Kidney (tissue), 14 donors: ENCODE measurements around the gene TSPYL2. TPM values are rescaled to one million over a fixed set of nuclear protein-coding genes. Genes with fewer than 3 reads are reported as not detected.

Experiments
- DNase-seq, 5 donors: peaks; one replicate each; pipeline ENCODE4 v3.0.0-alpha.2; 2013 to 2020
- FAIRE-seq: peaks from 2 replicates; lab custom pipeline; 2012; peaks lifted over from hg19 to GRCh38; lab: Jason Lieb, UNC
- H3K27ac ChIP-seq, 2 donors: one replicate each; pipeline ENCODE4 v1.7.0; 2013; ENCODE audit warnings: low read depth in 2 of 2, low read length in 2 of 2, inconsistent platforms in 1 of 2
- H3K27me3 ChIP-seq: one replicate; pipeline ENCODE4 v1.7.1; 2013; ENCODE audit warnings: low read length, inconsistent platforms; ENCODE audit not compliant: control insufficient read depth, insufficient read depth
- H3K36me3 ChIP-seq, 3 donors: one replicate each; pipeline versions ENCODE4 v1.7.0 to v1.7.1; 2013; ENCODE audit warnings: low read length in 3 of 3, control low read depth in 1 of 3, inconsistent platforms in 1 of 3; ENCODE audit not compliant: insufficient read depth in 3 of 3, control insufficient read depth in 2 of 3
- H3K4me1 ChIP-seq, 3 donors: one replicate each; pipeline versions ENCODE4 v1.7.0 to v1.7.1; 2013; ENCODE audit warnings: low read length in 3 of 3, inconsistent platforms in 1 of 3, low read depth in 1 of 3; ENCODE audit not compliant: control insufficient read depth in 2 of 3, insufficient read depth in 2 of 3
- H3K4me3 ChIP-seq, 3 donors: one replicate each; pipeline versions ENCODE4 v1.7.0 to v1.8.1; 2013; ENCODE audit warnings: low read length in 3 of 3, control low read depth in 1 of 3, inconsistent platforms in 1 of 3
- H3K9ac ChIP-seq, 3 donors: one replicate each; pipeline versions ENCODE4 v1.7.0 to v1.7.1; 2013; ENCODE audit warnings: low read length in 3 of 3, control low read depth in 1 of 3, inconsistent platforms in 1 of 3
- H3K9me3 ChIP-seq, 3 donors: one replicate each; pipeline versions ENCODE4 v1.7.0 to v1.7.1; 2013; ENCODE audit warnings: low read length in 3 of 3, control low read depth in 1 of 3, inconsistent platforms in 1 of 3; ENCODE audit not compliant: control insufficient read depth in 2 of 3, insufficient read depth in 1 of 3
- intact Hi-C: fragments of 100-400 bp; cut with DNase I; formaldehyde crosslinking; loops from one replicate; pipeline ENCODE4 v1.11.1; 2022
- polyA plus RNA-seq: library from polyadenylated mRNA; stranded (reverse); fragments of 350-450 nt; fragmentation: Illumina TruSeq; extraction: RNeasy Lipid Tissue Mini Kit (QIAGEN cat#74804); gene quantifications from one replicate; pipeline ENCODE4 v1.2.3, GENCODE V29; 2014; ENCODE audit warnings: low read depth, low replicate concordance; ENCODE audit not compliant: insufficient read depth
- total RNA-seq: library from RNA; stranded (reverse); fragmentation: NEBNext Ultra II Directional; extraction: Animal tissue kit (Norgen Biotek cat#: 25700); gene quantifications from one replicate; pipeline ENCODE4 v1.2.1, GENCODE V29; 2021
- TF ChIP-seq, protein P1 (sequence below): IDR thresholded peaks from 3 replicates; pipeline ENCODE4 v1.5.1; 2012; ENCODE audit warnings: mild to moderate bottlenecking, moderate library complexity, borderline replicate concordance; ENCODE audit not compliant: insufficient read depth; ENCODE audit errors: extremely low read depth
- donor health status: control.
- donor health status: control.
- donor health status: control.
- donor health status: control.
- donor health status: control.
- donor health status: DM: yes; HTN: yes; CAD: no.
- donor health status: Normal renal cell carcinoma (clear cell type).

Gene TSPYL2
- total and polyA plus RNA-seq, 2 donors from 2014 or later = 8.0 to 36.6 TPM

DNA sequence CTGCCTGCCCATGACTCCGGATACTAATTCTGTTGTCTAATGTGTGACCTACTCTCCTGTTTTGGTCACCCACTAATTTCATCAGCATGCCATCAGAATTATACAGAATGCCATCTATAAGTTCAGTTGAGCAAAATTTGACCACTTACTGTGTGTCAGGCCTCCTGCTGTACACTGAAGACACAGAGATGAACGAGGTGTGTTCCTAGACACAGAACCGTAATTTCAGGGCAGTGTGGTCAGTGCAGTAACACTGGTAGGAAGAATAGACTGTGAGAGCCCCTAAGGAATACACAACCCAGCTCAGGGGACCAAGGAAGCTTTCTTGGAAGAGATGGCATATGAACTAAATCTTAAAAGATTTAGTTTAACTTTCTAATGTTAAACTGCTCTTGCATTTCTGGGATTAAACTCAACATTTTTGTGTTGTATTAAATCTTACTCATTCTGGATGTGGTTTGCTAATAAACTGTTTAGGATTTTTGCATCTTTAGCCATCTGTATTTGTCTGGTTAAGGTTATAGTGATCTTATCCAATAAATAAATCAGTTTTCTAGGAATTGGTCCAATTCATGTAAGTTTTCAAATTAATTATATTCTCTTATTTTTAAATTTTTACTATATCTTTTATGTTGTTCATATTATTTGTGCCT is 46.1 kb downstream of the TSPYL2 start:
- FAIRE-seq (peak; percentile 95), DNase-seq (peak in 1 of 5 donors; percentile 0)
- intact Hi-C loops = no loop called here
- TF ChIP-seq, protein P1, sequence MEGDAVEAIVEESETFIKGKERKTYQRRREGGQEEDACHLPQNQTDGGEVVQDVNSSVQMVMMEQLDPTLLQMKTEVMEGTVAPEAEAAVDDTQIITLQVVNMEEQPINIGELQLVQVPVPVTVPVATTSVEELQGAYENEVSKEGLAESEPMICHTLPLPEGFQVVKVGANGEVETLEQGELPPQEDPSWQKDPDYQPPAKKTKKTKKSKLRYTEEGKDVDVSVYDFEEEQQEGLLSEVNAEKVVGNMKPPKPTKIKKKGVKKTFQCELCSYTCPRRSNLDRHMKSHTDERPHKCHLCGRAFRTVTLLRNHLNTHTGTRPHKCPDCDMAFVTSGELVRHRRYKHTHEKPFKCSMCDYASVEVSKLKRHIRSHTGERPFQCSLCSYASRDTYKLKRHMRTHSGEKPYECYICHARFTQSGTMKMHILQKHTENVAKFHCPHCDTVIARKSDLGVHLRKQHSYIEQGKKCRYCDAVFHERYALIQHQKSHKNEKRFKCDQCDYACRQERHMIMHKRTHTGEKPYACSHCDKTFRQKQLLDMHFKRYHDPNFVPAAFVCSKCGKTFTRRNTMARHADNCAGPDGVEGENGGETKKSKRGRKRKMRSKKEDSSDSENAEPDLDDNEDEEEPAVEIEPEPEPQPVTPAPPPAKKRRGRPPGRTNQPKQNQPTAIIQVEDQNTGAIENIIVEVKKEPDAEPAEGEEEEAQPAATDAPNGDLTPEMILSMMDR = no peak
- Histone ChIP-seq H3K4me3 (no peak overlapping the region), H3K9ac (no peak overlapping the region), H3K4me1 (no peaks in the 10 kb centered on the region), H3K36me3 (no peaks in the 10 kb centered on the region), H3K27me3 (peaks cover 4% of the 10 kb centered on the region), H3K27ac (no peak overlapping the region), H3K9me3 (no peaks in the 10 kb centered on the region)

DNA sequence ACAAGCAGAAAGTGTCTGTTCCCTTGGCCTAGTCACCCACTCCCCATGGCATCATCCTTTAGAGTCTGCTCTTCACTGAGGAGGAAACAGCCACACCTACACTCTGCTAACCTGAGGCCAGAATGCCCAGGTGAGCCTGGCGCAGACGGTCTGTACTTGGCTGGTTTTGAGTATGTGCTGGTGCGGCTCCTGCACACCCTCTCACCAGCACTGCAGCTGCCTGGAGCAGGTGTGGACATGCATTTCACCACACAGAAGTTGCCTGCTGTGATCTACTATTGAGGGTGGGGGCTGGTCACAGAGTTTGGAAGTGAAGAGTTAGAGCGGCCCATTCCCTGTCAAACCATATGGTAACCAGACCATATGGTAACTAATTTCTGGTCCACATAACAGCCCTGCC is 51.2 kb downstream of the TSPYL2 start:
- TF ChIP-seq, protein P1 = no peak
- intact Hi-C loops = no loop called here
- no peak for DNase-seq
- Histone ChIP-seq H3K27me3 (peaks cover 9% of the 10 kb centered on the region), H3K9me3 (no peaks in the 10 kb centered on the region), H3K4me1 (no peaks in the 10 kb centered on the region), H3K4me3 (no peak overlapping the region), H3K27ac (no peak overlapping the region), H3K9ac (no peak overlapping the region), H3K36me3 (no peaks in the 10 kb centered on the region)
- no peak for FAIRE-seq

DNA sequence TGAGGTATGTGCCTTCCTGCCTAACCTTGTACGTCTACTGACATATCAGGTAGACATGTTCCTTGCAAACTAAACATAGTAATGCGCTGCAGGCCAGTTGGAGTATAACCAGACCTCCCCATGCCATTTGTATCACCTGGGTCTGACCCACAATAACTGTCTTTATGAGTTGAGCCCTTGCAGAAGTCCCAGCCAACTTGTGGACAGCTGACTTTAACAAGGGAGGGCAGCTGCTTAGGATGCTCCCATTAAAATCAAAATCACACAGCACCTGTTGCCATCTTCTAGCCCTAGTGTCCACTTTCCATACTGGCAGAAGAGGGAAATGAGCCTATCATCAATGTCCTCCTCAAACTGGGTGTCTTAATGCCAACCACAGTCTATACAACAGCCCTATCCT is 53.4 kb downstream of the TSPYL2 start:
- Histone ChIP-seq H3K9ac (no peak overlapping the region), H3K4me1 (no peaks in the 10 kb centered on the region), H3K9me3 (no peaks in the 10 kb centered on the region), H3K27me3 (peaks cover 6% of the 10 kb centered on the region), H3K4me3 (no peak overlapping the region), H3K36me3 (no peaks in the 10 kb centered on the region), H3K27ac (no peak overlapping the region)
- FAIRE-seq = no peak
- intact Hi-C loops = no loop called here
- TF ChIP-seq, protein P1 = no peak
- no peak for DNase-seq

Other genes with a start within 250 kb of the TSPYL2 start
- gene XAGE3, start 214.3 kb upstream of the TSPYL2 start, total RNA-seq = not detected
- gene XAGE3, start 214.3 kb upstream of the TSPYL2 start, polyA plus RNA-seq = not detected
- gene FAM156B, start 185.0 kb upstream of the TSPYL2 start, total RNA-seq = 15.2 TPM
- gene FAM156B, start 185.0 kb upstream of the TSPYL2 start, polyA plus RNA-seq = 13.1 TPM
- gene FAM156A, start 123.8 kb upstream of the TSPYL2 start, total RNA-seq = 20.5 TPM
- 9.9 TPM for gene FAM156A, start 123.8 kb upstream of the TSPYL2 start, polyA plus RNA-seq
- gene GPR173, start 33.6 kb upstream of the TSPYL2 start, total RNA-seq = 5.4 TPM
- gene GPR173, start 33.6 kb upstream of the TSPYL2 start, polyA plus RNA-seq = 1.7 TPM
- 11.5 TPM for gene KANTR, start 11.8 kb downstream of the TSPYL2 start, total RNA-seq
- 3.7 TPM for gene KANTR, start 11.8 kb downstream of the TSPYL2 start, polyA plus RNA-seq
- 114 TPM for gene KDM5C, start 142.8 kb downstream of the TSPYL2 start, total RNA-seq
- gene KDM5C, start 142.8 kb downstream of the TSPYL2 start, polyA plus RNA-seq = 14.9 TPM
- 20.9 TPM for gene IQSEC2, start 199.2 kb downstream of the TSPYL2 start, total RNA-seq
- 56.2 TPM for gene IQSEC2, start 199.2 kb downstream of the TSPYL2 start, polyA plus RNA-seq